Fibroblast of lung (primary cell): ENCODE measurements around the gene RAC2. TPM values are rescaled to one million over a fixed set of nuclear protein-coding genes. Genes with fewer than 3 reads are reported as not detected.

Source experiments
- DNase-seq, 2 donors: peaks; one replicate each; pipeline versions ENCODE4 v3.0.0 to v3.0.0-alpha.2; 2010; ENCODE audit warnings: low read depth in 2 of 2
- H2AFZ ChIP-seq: 2 replicates; pipeline ENCODE4 v1.5.1; 2012; ENCODE audit warnings: low read length, control low read depth, inconsistent platforms
- H3K27ac ChIP-seq: 2 replicates; pipeline ENCODE4 v1.5.1; 2011; ENCODE audit warnings: low read length, control low read depth; ENCODE audit not compliant: insufficient read depth
- H3K27me3 ChIP-seq: 2 replicates; pipeline ENCODE4 v1.5.1; 2011; ENCODE audit warnings: mild to moderate bottlenecking, low read length; ENCODE audit not compliant: control insufficient read depth, insufficient read depth
- H3K36me3 ChIP-seq: 2 replicates; pipeline ENCODE4 v1.5.1; 2011; ENCODE audit warnings: low read length; ENCODE audit not compliant: control insufficient read depth, insufficient read depth
- H3K4me1 ChIP-seq: 2 replicates; pipeline ENCODE4 v1.5.1; 2011; ENCODE audit warnings: low read length; ENCODE audit not compliant: control insufficient read depth, insufficient read depth; ENCODE audit errors: extremely low read depth
- H3K4me2 ChIP-seq: 2 replicates; pipeline ENCODE4 v1.5.1; 2011; ENCODE audit warnings: low read length, control low read depth; ENCODE audit not compliant: insufficient read depth; ENCODE audit errors: extremely low read depth
- H3K4me3 ChIP-seq, 4 experiments: fragments of 200-600 bp in 1 of 4; sonication (generic) in 1 of 4; replicated peaks in 1 of 4; 2 replicates each; pipeline ENCODE4 v1.5.1; 2011 to 2016; ENCODE audit warnings: low read length in 4 of 4, low read depth in 3 of 4, mild to moderate bottlenecking in 3 of 4, control low read depth in 2 of 4, inconsistent platforms in 1 of 4, mixed read lengths in 1 of 4; ENCODE audit not compliant: insufficient read depth in 1 of 4; ENCODE audit errors: control extremely low read depth in 1 of 4
- H3K79me2 ChIP-seq: 2 replicates; pipeline ENCODE4 v1.5.1; 2012; ENCODE audit warnings: mild to moderate bottlenecking, low read length, inconsistent platforms; ENCODE audit not compliant: control insufficient read depth, insufficient read depth
- H3K9ac ChIP-seq: 2 replicates; pipeline ENCODE4 v1.5.1; 2011; ENCODE audit warnings: mild to moderate bottlenecking, low read length, control low read depth; ENCODE audit not compliant: insufficient read depth
- H3K9me3 ChIP-seq: 2 replicates; pipeline ENCODE4 v1.5.1; 2012; ENCODE audit warnings: low read depth, low read length; ENCODE audit not compliant: control insufficient read depth, insufficient read depth
- H4K20me1 ChIP-seq: 2 replicates; pipeline ENCODE4 v1.5.1; 2011; ENCODE audit warnings: low read length; ENCODE audit not compliant: control insufficient read depth, insufficient read depth; ENCODE audit errors: extremely low read depth
- CTCF ChIP-seq, 2 donors: IDR thresholded peaks in 1 of 2; conservative IDR thresholded peaks in 1 of 2; 1 replicate in 1 of 2; 2 replicates in 1 of 2; pipeline ENCODE4 v1.5.1; 2011 to 2012; ENCODE audit warnings: low read length in 2 of 2, control low read depth in 1 of 2, inconsistent platforms in 1 of 2, low read depth in 1 of 2, mild to moderate bottlenecking in 1 of 2
- EZH2 ChIP-seq: IDR thresholded peaks from 2 replicates; pipeline ENCODE4 v1.5.1; 2012; ENCODE audit warnings: low read length, control low read depth, mild to moderate bottlenecking; ENCODE audit errors: missing control alignments
- polyA plus RNA-seq, 2 donors: library from polyadenylated mRNA; depleted of rRNA in 1 of 2; stranded (reverse) in 1 of 2; unstranded in 1 of 2; fragments of >200 nt; gene quantifications; 2 replicates each; pipeline ENCODE4 v1.2.1, GENCODE V29; 2011 to 2012; ENCODE audit warnings: missing spikeins in 1 of 2
- total RNA-seq: library from RNA; depleted of rRNA; stranded (reverse); fragments of >200 nt; gene quantifications from 2 replicates; pipeline ENCODE4 v1.2.1, GENCODE V29; 2014

The RAC2 gene
- total and polyA plus RNA-seq, 2 donors (not counting 1 experiment from before 2014, with no cell fraction given): 2.1 to 10.5 TPM

- Histone ChIP-seq H3K27ac (no peak overlapping the region), H3K79me2 (no peaks in the 10 kb centered on the region), H3K4me2 (no peak overlapping the region), H3K9ac (no peak overlapping the region), H4K20me1 (peaks cover 2% of the 10 kb centered on the region), H3K4me1 (peaks cover 14% of the 10 kb centered on the region), H3K36me3 (peaks cover 2% of the 10 kb centered on the region), H2AFZ (no peak overlapping the region), H3K9me3 (no peaks in the 10 kb centered on the region), H3K27me3 (no peaks in the 10 kb centered on the region), H3K4me3 (no peak overlapping the region)
- TF ChIP-seq EZH2: no peak
- no peak for TF ChIP-seq CTCF (conservative IDR thresholded peaks at IDR 0.05 in 1 of 2, IDR thresholded peaks at IDR 0.05 in 1 of 2; ENCODE audit: low read depth in 1 of 2, low read length in 2 of 2)
- no peak for DNase-seq
Measured at GRCh38 chr22:37179622-37180420, 64.2 kb downstream of the RAC2 start.

GRCh38 chr22:37179126-37179470 is 65.0 kb downstream of the RAC2 start:
- TF ChIP-seq EZH2: no peak
- TF ChIP-seq CTCF (conservative IDR thresholded peaks at IDR 0.05 in 1 of 2, IDR thresholded peaks at IDR 0.05 in 1 of 2; ENCODE audit: low read depth in 1 of 2, low read length in 2 of 2): no peak
- H2AFZ ChIP-seq: no peak overlapping the region

GRCh38 chr22:37178350-37179125 is 65.5 kb downstream of the RAC2 start:
- peak; percentile 33 to 41 for DNase-seq
- no peak for TF ChIP-seq CTCF (conservative IDR thresholded peaks at IDR 0.05 in 1 of 2, IDR thresholded peaks at IDR 0.05 in 1 of 2; ENCODE audit: low read depth in 1 of 2, low read length in 2 of 2)
- no peak for TF ChIP-seq EZH2
- Histone ChIP-seq H3K79me2 (no peaks in the 10 kb centered on the region), H3K4me3 (no peak overlapping the region), H4K20me1 (peaks cover 2% of the 10 kb centered on the region), H3K27ac (no peak overlapping the region), H3K4me2 (no peak overlapping the region), H3K9me3 (no peaks in the 10 kb centered on the region), H3K9ac (no peak overlapping the region), H3K4me1 (peaks cover 14% of the 10 kb centered on the region), H2AFZ (no peak overlapping the region), H3K36me3 (peaks cover 2% of the 10 kb centered on the region), H3K27me3 (no peaks in the 10 kb centered on the region)

More at GRCh38 chr22:37179126-37179470, 65.0 kb downstream of the RAC2 start:
- Histone ChIP-seq H3K79me2 (no peaks in the 10 kb centered on the region), H3K9me3 (no peaks in the 10 kb centered on the region), H3K4me1 (peaks cover 14% of the 10 kb centered on the region), H3K4me2 (no peak overlapping the region), H3K9ac (no peak overlapping the region), H3K36me3 (peaks cover 2% of the 10 kb centered on the region), H3K27me3 (no peaks in the 10 kb centered on the region), H4K20me1 (peaks cover 2% of the 10 kb centered on the region), H3K27ac (no peak overlapping the region), H3K4me3 (no peak overlapping the region)
- no peak for DNase-seq
